Ovary (tissue), 3 donors: Measurements from ENCODE around the gene PRICKLE4.

Experiments used
- CTCF ChIP-seq, 3 donors: fragments of 450-650 bp in 2 of 3; fragments of 200-600 bp in 1 of 3; IDR thresholded peaks; one replicate each; pipeline versions ENCODE4 v1.5.1 to v1.8.0; 2016 to 2022; ENCODE audit warnings: antibody characterized with exemption in 3 of 3, mild to moderate bottlenecking in 1 of 3
- POLR2A ChIP-seq: fragments of 450-650 bp; IDR thresholded peaks from one replicate; pipeline ENCODE4 v1.6.1; 2017; ENCODE audit warnings: antibody characterized with exemption, mild to moderate bottlenecking, moderate library complexity
- donor health status: DM: no; HTN: no; CAD: no.

GRCh38 chr6:41759905-41760579 is 20.5 kb upstream of the PRICKLE4 start:
- no peak for TF ChIP-seq CTCF (IDR thresholded peaks at IDR 0.05)
- no peak for TF ChIP-seq POLR2A
